ENCODE results near the gene FCHSD2.
"Not testable (repeated sequence)": the region's sequence is repeated elsewhere in the genome, so short reads cannot be mapped to it uniquely, and the experiment has no call there.

The FCHSD2 gene

GRCh38 chr11:72838691-72839305, 303.3 kb downstream of the FCHSD2 start:
- no peak for DNase-seq (ENCODE audit: low read depth in 2 of 2)

DNA sequence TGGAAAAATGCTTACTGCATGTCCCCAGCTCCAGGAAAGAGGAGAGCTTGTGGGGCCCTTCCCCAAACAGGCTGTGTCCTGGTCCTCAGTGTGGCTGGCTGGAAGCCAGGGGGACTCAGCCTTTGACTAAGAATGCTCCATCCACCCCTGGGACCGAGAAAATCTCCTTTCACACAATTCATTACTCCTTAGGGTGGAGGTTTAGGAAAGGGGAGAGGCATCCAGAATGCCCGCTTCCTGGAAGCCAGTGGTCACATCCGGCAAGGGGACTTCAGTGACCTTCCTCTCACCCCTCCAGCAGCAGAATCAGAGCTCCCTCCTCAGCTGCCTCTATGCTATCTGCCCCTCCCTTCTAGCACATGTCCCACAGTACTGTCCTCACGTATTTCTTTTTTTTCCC, 306.0 kb downstream of the FCHSD2 start:
- no peak for DNase-seq (ENCODE audit: low read depth in 2 of 2)

DNA sequence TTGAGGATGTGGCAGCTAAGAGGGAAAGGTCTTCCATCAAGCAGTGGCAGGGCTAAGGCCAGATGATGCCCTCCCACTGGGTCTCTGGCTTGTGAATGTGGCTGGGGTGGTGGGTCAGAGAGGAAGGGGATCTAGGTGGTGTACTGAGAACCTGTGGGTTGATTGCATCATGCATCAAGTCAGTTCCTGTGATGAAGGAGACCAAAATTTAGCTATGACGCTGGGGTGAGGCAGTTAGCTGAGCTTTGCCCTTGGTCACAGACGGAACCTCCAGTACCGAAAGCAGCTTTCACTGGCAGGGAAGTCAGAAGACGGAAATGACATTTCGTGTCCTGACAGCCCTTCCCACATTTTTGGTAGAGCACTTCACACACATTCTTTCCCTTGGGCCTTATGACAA, 307.2 kb downstream of the FCHSD2 start:
- no peak for DNase-seq (ENCODE audit: low read depth in 2 of 2)

- no peak for DNase-seq (ENCODE audit: low read depth in 2 of 2)
Observed at GRCh38 chr11:72833811-72834493, 308.2 kb downstream of the FCHSD2 start.

GRCh38 chr11:72833083-72833733, 308.9 kb downstream of the FCHSD2 start:
- DNase-seq (ENCODE audit: low read depth in 2 of 2), result no peak

- DNase-seq (ENCODE audit: low read depth in 2 of 2), result no peak
Observed at GRCh38 chr11:72832301-72833082, 309.6 kb downstream of the FCHSD2 start.

- peak in 1 of 2 donors; percentile 42 for DNase-seq (ENCODE audit: low read depth in 2 of 2)
Observed at GRCh38 chr11:72831521-72832300, 310.4 kb downstream of the FCHSD2 start.

- DNase-seq (ENCODE audit: low read depth in 2 of 2), result no peak
Observed at GRCh38 chr11:72829884-72830533, 312.1 kb downstream of the FCHSD2 start.

DNA sequence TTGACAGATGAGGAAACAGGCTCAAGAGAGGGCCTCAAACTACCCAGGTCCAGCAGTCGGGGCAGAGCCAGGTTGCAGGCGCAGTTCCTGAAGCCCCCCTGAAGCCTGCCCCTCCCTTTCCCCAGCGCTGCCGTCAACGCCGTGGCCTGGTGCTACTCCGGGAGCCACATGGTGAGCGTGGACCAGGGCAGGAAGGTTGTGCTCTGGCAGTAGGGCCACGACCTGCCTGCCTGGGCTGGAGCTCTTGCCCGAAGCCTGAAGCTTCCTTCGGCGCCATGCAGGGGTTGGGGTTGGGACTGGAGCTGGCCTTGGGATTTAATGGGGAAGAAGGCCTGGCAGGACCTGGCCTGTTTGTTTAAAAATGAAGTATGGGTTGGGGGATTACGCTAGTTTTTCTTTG, 312.9 kb downstream of the FCHSD2 start:
- no peak for DNase-seq (ENCODE audit: low read depth in 2 of 2)

GRCh38 chr11:72828692-72829101, 313.4 kb downstream of the FCHSD2 start:
- no peak for DNase-seq (ENCODE audit: low read depth in 2 of 2)

GRCh38 chr11:72828081-72828567, 314.0 kb downstream of the FCHSD2 start:
- no peak for DNase-seq (ENCODE audit: low read depth in 2 of 2)

- DNase-seq (ENCODE audit: low read depth in 2 of 2), result not testable (repeated sequence)
Observed at GRCh38 chr11:72827656-72828055, 314.5 kb downstream of the FCHSD2 start.

GRCh38 chr11:72826942-72827480, 315.1 kb downstream of the FCHSD2 start:
- DNase-seq (ENCODE audit: low read depth in 2 of 2), result no peak

GRCh38 chr11:72826191-72826941, 315.8 kb downstream of the FCHSD2 start:
- DNase-seq (ENCODE audit: low read depth in 2 of 2), result no peak

DNA sequence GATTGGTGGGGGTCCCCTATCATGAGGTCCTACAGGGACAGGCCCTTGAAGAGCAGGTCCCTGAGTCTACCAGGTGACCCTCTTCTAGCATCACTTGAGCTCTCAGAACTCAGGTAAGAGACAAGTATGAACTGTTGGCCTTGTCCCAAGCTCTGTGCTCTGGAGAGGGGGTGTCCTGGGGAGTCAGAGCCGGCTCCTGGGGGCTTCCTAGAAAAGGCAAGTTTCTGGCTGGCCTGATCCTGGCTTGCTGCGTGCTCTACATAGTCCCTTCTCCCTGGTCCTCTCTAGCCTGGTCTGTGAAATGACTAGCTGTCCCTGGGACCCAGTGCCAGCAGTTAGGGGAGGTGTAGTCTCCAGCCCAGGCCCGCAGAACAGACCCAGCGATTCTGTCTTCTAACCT, 316.5 kb downstream of the FCHSD2 start:
- no peak for DNase-seq (ENCODE audit: low read depth in 2 of 2)

- DNase-seq (ENCODE audit: low read depth in 2 of 2), result no peak
Observed at GRCh38 chr11:72824811-72825505, 317.2 kb downstream of the FCHSD2 start.

DNA sequence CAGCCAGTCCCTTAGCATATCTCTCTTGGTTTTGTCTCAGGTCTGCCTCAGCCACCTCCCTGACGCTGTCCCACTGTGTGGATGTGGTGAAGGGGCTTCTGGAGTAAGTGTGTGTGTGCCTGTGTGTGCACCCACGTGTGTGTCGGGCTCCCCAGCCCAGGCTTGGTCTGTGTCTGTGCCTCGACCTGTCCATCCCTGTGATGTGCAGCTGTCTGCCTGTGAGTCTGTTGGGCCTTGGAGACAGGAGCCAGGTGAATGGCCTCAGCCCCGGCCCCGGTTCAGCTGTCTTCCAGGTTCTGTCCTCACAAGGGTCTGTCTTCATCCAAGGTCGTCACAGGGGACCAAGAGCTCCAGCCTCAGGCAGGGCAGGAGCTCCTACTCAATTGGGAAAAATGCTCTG, 318.1 kb downstream of the FCHSD2 start:
- DNase-seq (ENCODE audit: low read depth in 2 of 2), result no peak

- no peak for DNase-seq (ENCODE audit: low read depth in 2 of 2)
Observed at GRCh38 chr11:72823105-72823804, 318.9 kb downstream of the FCHSD2 start.
